LNCAP (cell line): ENCODE measurements around the gene PNCK.

Experiments
- CTCF ChIP-seq: fragments of 450-650 bp; IDR thresholded peaks from 2 replicates; pipeline ENCODE4 v1.5.1; 2017; ENCODE audit warnings: mild to moderate bottlenecking

Gene PNCK

GRCh38 chrX:153640736-153641575 lies 32.7 kb downstream of the PNCK start:
- no peak for TF ChIP-seq CTCF

GRCh38 chrX:153640045-153640686 lies 33.4 kb downstream of the PNCK start:
- no peak for TF ChIP-seq CTCF

GRCh38 chrX:153639177-153640044 lies 34.2 kb downstream of the PNCK start:
- TF ChIP-seq CTCF = no peak

GRCh38 chrX:153638436-153639176 lies 35.0 kb downstream of the PNCK start:
- TF ChIP-seq CTCF = no peak

GRCh38 chrX:153638041-153638371 lies 35.6 kb downstream of the PNCK start:
- TF ChIP-seq CTCF = no peak

- no peak for TF ChIP-seq CTCF
Measured at GRCh38 chrX:153637121-153638040, 36.2 kb downstream of the PNCK start.
